A673 (cell line): ENCODE results near the gene EPS8. TPM values are rescaled to one million over a fixed set of nuclear protein-coding genes. Genes with fewer than 3 reads are reported as not detected.

Source experiments
- BruUV-seq: library from RNA; stranded (reverse); fragments of 400-500 nt; replicated peaks from 2 replicates; lab custom pipeline; 2021; lab: Mats Ljungman, UMichigan
- CTCF ChIA-PET: fragments of 300-600 bp; sonication (Branson Sonifier 250); formaldehyde crosslinking; loops from one replicate; lab custom pipeline; 2022; ENCODE audit warnings: antibody characterized with exemption; lab: Charles Lee
- POLR2A ChIA-PET: fragments of 300-600 bp; sonication (Branson Sonifier 250); formaldehyde crosslinking; loops from one replicate; lab custom pipeline; 2022; ENCODE audit warnings: antibody characterized with exemption; ENCODE audit not compliant: low non-redundant PET; lab: Charles Lee
- DNase-seq: peaks from one replicate; pipeline ENCODE4 v3.0.0-alpha.2; 2015; ENCODE audit warnings: low spot score
- H3K27ac ChIP-seq: fragments of 200-600 bp; sonication (generic); 2 replicates; pipeline ENCODE4 v1.5.1; 2016; ENCODE audit warnings: mixed run types, low read depth, mild to moderate bottlenecking, mixed read lengths, antibody characterized with exemption, low read length; ENCODE audit not compliant: poor library complexity, severe bottlenecking
- H3K27me3 ChIP-seq: fragments of 200-600 bp; sonication (generic); replicated peaks from 2 replicates; pipeline ENCODE4 v1.6.1; 2017; ENCODE audit warnings: mixed run types, low read depth, mild to moderate bottlenecking, mixed read lengths, antibody characterized with exemption, low read length; ENCODE audit not compliant: insufficient read depth, poor library complexity
- H3K36me3 ChIP-seq: fragments of 200-600 bp; sonication (generic); 2 replicates; pipeline ENCODE4 v1.6.1; 2016; ENCODE audit warnings: mixed run types, mild to moderate bottlenecking, mixed read lengths, antibody characterized with exemption, low read length; ENCODE audit not compliant: insufficient read depth, poor library complexity, severe bottlenecking
- H3K4me1 ChIP-seq: fragments of 200-600 bp; sonication (generic); 2 replicates; pipeline ENCODE4 v1.6.1; 2017; ENCODE audit warnings: mixed run types, mild to moderate bottlenecking, mixed read lengths, antibody characterized with exemption, low read length; ENCODE audit not compliant: insufficient read depth, poor library complexity, severe bottlenecking
- H3K4me3 ChIP-seq: fragments of 200-600 bp; sonication (generic); 2 replicates; pipeline ENCODE4 v1.5.1; 2016; ENCODE audit warnings: low read depth, mixed run types, mild to moderate bottlenecking, mixed read lengths, low read length; ENCODE audit not compliant: poor library complexity, severe bottlenecking
- H3K9me3 ChIP-seq: fragments of 200-600 bp; sonication (generic); 2 replicates; pipeline ENCODE4 v1.6.1; 2016; ENCODE audit warnings: mixed run types, low read depth, mild to moderate bottlenecking, mixed read lengths, antibody characterized with exemption, low read length; ENCODE audit not compliant: poor library complexity, severe bottlenecking
- CTCF ChIP-seq: fragments of 300-800, 200-600 bp; sonication (generic); conservative IDR thresholded peaks from 2 replicates; pipeline ENCODE4 v1.5.1; 2017; ENCODE audit warnings: low read depth, mild to moderate bottlenecking, antibody characterized with exemption, low read length, moderate library complexity, mixed read lengths
- EZH2 ChIP-seq: fragments of 200-600 bp; sonication (generic); IDR thresholded peaks from 2 replicates; pipeline ENCODE4 v1.6.1; 2017; ENCODE audit warnings: borderline replicate concordance, low read depth, mild to moderate bottlenecking, mixed read lengths, antibody characterized with exemption, low read length; ENCODE audit not compliant: poor library complexity, severe bottlenecking
- intact Hi-C: fragments of 100-400 bp; cut with micrococcal nuclease; formaldehyde crosslinking; loops from one replicate; pipeline ENCODE4 v1.10.0; 2022; ENCODE audit not compliant: unreplicated experiment
- total RNA-seq: library from RNA; stranded (reverse); gene quantifications from 2 replicates; pipeline ENCODE4 v1.2.3, GENCODE V29; 2021

EPS8 gene
- total RNA-seq, 1 experiment from 2014 or later, result 14.0 TPM

DNA sequence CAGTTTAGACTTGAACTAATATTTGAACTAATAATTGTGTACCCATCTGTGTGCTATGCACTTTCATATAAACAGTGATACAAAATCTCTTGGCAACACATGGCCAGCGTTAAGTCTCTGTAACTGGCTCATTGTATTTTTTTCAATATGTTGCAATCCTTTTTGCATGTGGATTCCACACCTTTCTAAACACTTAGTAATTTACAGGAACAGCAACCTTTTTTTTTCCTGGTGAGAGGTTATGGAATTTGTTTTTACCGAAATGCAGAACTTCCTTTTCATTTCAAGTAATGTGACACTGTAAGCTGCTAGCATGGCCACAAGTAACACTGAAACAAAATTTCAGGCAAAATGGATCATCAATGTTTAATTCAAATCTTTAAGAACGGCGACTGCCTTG lies 45.4 kb upstream of the EPS8 start:
- intact Hi-C loops, result no loop called here
- Histone ChIP-seq H3K27me3 (no peaks in the 10 kb centered on the region), H3K36me3 (no peaks in the 10 kb centered on the region), H3K4me3 (no peak overlapping the region), H3K9me3 (no peaks in the 10 kb centered on the region), H3K4me1 (no peaks in the 10 kb centered on the region), H3K27ac (no peak overlapping the region)
- no TSS peak for BruUV-seq
- ChIA-PET POLR2A (no interaction called here), CTCF (no interaction called here)
- TF ChIP-seq EZH2 (no peak), CTCF (no peak)
- no peak for DNase-seq

- Histone ChIP-seq H3K4me1 (no peaks in the 10 kb centered on the region), H3K27me3 (no peaks in the 10 kb centered on the region), H3K9me3 (no peaks in the 10 kb centered on the region), H3K36me3 (no peaks in the 10 kb centered on the region), H3K4me3 (no peak overlapping the region), H3K27ac (no peak overlapping the region)
- TF ChIP-seq CTCF (no peak), EZH2 (no peak)
- POLR2A ChIA-PET, result no interaction called here
- intact Hi-C loops, result no loop called here
- BruUV-seq, result no TSS peak
- no peak for DNase-seq
- CTCF ChIA-PET, result no interaction called here
Observed at GRCh38 chr12:15831315-15831978, 42.3 kb upstream of the EPS8 start.

DNA sequence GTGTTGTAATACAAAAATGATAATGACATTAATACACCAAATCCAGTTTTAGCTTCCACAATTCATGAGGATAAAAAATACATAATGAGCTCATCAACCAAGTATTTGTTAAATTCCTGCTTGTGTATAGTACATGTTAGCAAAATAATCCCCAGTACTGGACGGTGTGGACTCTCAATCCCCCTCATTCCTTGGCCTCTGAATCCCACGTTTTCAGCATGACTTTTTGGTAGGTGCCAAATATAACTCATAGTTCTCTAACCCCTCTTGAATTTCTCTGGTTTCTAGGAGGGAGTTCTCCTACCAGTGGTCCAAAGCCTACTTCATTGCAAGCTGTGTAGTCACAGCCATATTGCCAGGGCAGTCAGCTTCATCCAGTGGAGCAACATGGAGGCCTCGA lies 41.4 kb upstream of the EPS8 start:
- POLR2A ChIA-PET, result no interaction called here
- no peaks in the 10 kb centered on the region for H3K36me3 ChIP-seq
- H3K27ac ChIP-seq, result no peak overlapping the region
- DNase-seq, result no peak
- H3K4me3 ChIP-seq, result no peak overlapping the region
- H3K27me3 ChIP-seq, result no peaks in the 10 kb centered on the region
- intact Hi-C loops, result no loop called here
- no peak for TF ChIP-seq EZH2
- TF ChIP-seq CTCF, result no peak
- no peaks in the 10 kb centered on the region for H3K4me1 ChIP-seq
- H3K9me3 ChIP-seq, result no peaks in the 10 kb centered on the region
- CTCF ChIA-PET, result no interaction called here
- BruUV-seq, result no TSS peak
